Measurements from ENCODE around the gene IL16. TPM values are rescaled to one million over a fixed set of nuclear protein-coding genes. Genes with fewer than 3 reads are reported as not detected.

Gene IL16
- total RNA-seq, 2 donors from 2014 or later: 32.3 to 84.1 TPM

DNA sequence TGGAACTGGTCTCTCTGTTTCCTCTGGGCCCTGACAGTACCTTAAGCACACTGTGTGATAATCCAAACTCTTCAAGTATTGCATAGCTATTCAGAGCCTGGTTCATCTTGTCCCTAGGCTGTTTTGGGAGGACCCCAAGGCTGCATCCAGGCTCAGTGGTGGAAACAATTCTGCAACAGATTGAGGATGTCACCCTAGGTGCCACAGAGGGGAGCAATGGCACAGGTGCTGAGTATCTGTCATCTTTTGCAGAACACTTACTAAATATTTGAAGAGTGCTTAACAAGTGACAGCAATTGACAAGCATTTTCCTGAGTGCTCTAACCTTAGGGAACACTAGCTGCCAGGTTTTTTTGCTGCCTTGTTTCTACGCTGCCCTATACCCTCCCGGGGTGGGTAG, 99.5 kb downstream of the IL16 start:
- Mint-ChIP-seq H3K4me3 (peak overlapping the region; percentile 96), H3K27ac (peak overlapping the region; percentile 96 to 99), H3K4me1 (ENCODE audit: low read depth in 2 of 2) (peaks cover 83 to 93% of the 10 kb centered on the region in 2 donors), H3K27me3 (no peaks in the 10 kb centered on the region), H3K36me3 (peaks cover 6% of the 10 kb centered on the region), H3K9me3 (no peaks in the 10 kb centered on the region)
- ATAC-seq (no peak), DNase-seq (ENCODE audit: low spot score) (no peak)

DNA sequence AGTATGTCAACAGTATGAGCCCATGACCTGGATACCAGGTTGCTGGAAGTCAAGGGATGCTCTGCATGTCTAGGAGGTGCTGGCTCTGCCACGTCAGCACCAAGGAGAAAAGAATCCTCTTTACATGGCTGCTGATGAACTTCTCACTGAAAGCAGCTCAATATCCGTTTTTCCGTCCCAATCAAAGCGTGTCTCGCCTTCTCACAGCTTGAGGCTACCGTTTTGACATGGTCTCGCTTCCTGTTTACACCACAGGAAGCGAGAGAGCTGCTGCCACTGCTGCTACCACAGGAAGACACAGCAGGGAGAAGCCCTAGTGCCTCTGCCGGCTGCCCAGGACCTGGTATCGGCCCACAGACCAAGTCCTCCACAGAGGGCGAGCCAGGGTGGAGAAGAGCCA, 100.0 kb downstream of the IL16 start:
- ATAC-seq (peak; percentile 87), DNase-seq (ENCODE audit: low spot score) (peak; percentile 88)
- Mint-ChIP-seq H3K36me3 (peaks cover 6% of the 10 kb centered on the region), H3K27me3 (no peaks in the 10 kb centered on the region), H3K9me3 (no peaks in the 10 kb centered on the region), H3K27ac (peak overlapping the region; percentile 96 to 99), H3K4me3 (peak overlapping the region; percentile 96), H3K4me1 (ENCODE audit: low read depth in 2 of 2) (peaks cover 83 to 93% of the 10 kb centered on the region in 2 donors)

DNA sequence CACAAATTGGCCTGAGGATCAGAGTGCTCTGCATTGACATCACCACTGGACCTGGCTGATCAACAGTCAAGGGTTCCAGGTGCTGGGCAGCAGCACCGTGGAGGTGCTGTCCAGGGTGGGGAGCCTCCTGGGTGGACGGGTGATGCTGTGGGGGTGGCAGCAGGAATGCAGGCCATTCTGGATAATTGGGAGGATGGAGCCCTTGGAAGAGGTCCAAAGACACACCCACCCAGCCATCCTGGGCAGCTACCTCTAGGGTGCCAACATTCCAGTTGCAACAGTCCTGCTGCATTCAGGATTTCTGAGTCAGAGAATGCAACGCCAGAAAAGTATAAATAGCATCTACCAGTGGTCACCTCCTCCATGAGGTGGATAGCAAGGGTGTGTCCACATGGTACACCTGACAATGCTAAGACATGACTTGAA, 100.5 kb downstream of the IL16 start:
- DNase-seq (ENCODE audit: low spot score): peak; percentile 50
- Mint-ChIP-seq H3K9me3 (no peaks in the 10 kb centered on the region), H3K27ac (peak overlapping the region; percentile 96 to 99), H3K36me3 (peaks cover 8% of the 10 kb centered on the region), H3K4me3 (peak overlapping the region; percentile 96), H3K27me3 (no peaks in the 10 kb centered on the region), H3K4me1 (ENCODE audit: low read depth in 2 of 2) (peaks cover 85 to 94% of the 10 kb centered on the region in 2 donors)
- ATAC-seq: no peak

DNA sequence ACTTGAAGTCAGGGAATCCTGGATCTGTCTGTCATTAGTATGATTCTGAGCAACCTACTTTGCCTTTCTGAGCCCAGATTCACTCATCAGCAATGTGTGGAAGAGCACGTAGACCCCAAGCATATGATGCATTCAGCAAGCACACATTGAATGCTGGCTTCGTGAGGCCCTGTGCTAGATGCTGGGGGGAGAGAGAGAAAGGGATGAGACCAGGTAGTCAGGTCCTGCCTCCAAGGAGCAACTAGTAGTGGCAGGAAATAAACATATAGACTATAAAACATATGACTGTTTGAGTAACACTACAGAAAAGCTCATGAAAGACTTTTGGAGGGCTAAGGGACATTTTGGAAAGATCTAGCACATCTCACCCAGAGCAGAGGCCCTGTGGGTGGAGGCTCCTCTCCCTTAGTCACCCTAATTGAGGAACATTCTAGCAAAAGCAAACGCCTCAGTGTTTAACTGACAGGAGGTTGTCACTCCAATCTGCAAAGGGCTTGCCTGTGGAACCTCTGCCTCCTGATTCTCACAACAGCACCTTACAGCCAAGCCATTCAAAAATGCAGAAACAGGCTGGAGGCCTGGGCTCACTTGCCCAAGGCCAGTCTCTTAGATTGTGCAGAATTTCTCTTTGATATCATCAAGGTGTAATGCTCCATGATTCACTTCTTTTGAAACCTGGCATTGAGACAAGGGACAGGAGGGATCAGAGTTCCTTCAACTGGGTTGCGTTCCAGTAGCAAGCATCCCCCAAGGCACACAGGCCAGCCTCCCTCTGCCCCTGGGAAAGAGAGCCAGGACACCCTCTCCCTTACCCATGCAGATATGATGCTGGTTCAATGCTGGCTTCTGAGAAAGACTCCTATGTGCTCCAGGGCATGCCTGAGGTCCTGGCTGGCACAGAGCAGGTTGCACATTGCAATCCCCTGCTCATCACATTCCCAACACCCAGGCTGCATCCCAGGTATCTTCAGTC, 101.2 kb downstream of the IL16 start:
- H3K36me3 Mint-ChIP-seq: peaks cover 16% of the 10 kb centered on the region
- H3K27me3 Mint-ChIP-seq: no peaks in the 10 kb centered on the region
- H3K9me3 Mint-ChIP-seq: no peaks in the 10 kb centered on the region
- ATAC-seq (peak in 1 of 2 donors; percentile 4), DNase-seq (ENCODE audit: low spot score) (peak; percentile 60)
- H3K4me1 Mint-ChIP-seq (ENCODE audit: low read depth in 2 of 2): peaks cover 85 to 94% of the 10 kb centered on the region in 2 donors
- H3K4me3 Mint-ChIP-seq: peak overlapping the region; percentile 96
- peak overlapping the region; percentile 96 to 99 for H3K27ac Mint-ChIP-seq

DNA sequence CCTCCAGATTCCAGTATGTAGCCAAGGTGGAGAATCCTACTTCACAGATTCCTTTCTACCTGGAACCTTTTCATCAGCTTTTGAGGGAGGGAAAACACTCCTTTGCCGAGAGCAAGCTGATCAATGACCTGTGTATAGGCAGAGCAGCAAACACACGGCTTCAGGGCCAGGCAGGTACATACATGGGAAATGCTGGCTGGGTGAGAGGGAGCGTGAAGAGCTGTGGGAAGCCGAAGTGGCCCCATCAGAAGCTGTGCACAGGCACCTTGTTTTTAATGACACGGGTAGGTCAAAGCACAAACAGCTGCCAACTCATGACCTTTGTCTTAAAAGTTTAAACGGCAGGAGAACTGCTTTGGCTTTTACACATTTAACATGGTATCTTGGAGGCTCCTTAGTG, 101.9 kb downstream of the IL16 start:
- ATAC-seq: no peak
- Mint-ChIP-seq H3K9me3 (no peaks in the 10 kb centered on the region), H3K4me1 (ENCODE audit: low read depth in 2 of 2) (peaks cover 90 to 98% of the 10 kb centered on the region in 2 donors), H3K27me3 (no peaks in the 10 kb centered on the region), H3K4me3 (peak overlapping the region; percentile 96), H3K27ac (peak overlapping the region; percentile 96 to 99), H3K36me3 (peaks cover 23% of the 10 kb centered on the region)
- DNase-seq (ENCODE audit: low spot score): peak; percentile 53

DNA sequence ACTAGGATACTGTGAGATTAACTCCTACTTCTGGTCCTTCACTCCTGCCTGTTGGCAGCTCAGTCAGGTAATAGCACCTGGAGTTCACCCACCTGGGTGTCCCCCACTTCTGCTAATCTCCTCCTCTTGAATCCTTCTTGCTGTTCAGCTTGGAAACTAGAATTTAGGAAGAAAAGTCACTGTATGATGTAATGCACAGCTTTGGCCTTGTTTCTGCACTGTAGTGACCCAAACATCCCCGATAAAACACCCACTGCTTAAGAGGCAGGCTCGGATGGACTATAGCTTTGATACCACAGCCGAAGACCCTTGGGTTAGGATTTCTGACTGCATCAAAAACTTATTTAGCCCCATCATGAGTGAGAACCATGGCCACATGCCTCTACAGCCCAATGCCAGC, 102.5 kb downstream of the IL16 start:
- Mint-ChIP-seq H3K9me3 (no peaks in the 10 kb centered on the region), H3K36me3 (peaks cover 28% of the 10 kb centered on the region), H3K4me3 (peak overlapping the region; percentile 96), H3K4me1 (ENCODE audit: low read depth in 2 of 2) (peaks cover 90 to 98% of the 10 kb centered on the region in 2 donors), H3K27ac (peak overlapping the region; percentile 96 to 99), H3K27me3 (no peaks in the 10 kb centered on the region)
- no peak for ATAC-seq
- peak; percentile 20 for DNase-seq (ENCODE audit: low spot score)

DNA sequence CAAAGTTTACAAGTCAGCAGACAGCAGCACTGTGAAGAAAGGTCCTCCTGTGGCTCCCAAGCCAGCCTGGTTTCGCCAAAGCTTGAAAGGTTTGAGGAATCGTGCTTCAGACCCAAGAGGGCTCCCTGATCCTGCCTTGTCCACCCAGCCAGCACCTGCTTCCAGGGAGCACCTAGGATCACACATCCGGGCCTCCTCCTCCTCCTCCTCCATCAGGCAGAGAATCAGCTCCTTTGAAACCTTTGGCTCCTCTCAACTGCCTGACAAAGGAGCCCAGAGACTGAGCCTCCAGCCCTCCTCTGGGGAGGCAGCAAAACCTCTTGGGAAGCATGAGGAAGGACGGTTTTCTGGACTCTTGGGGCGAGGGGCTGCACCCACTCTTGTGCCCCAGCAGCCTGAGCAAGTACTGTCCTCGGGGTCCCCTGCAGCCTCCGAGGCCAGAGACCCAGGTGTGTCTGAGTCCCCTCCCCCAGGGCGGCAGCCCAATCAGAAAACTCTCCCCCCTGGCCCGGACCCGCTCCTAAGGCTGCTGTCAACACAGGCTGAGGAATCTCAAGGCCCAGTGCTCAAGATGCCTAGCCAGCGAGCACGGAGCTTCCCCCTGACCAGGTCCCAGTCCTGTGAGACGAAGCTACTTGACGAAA, 103.1 kb downstream of the IL16 start:
- peak overlapping the region; percentile 96 for H3K4me3 Mint-ChIP-seq
- H3K27me3 Mint-ChIP-seq: no peaks in the 10 kb centered on the region
- peaks cover 34% of the 10 kb centered on the region for H3K36me3 Mint-ChIP-seq
- H3K4me1 Mint-ChIP-seq (ENCODE audit: low read depth in 2 of 2): peaks cover 91 to 98% of the 10 kb centered on the region in 2 donors
- no peak for ATAC-seq
- H3K9me3 Mint-ChIP-seq: no peaks in the 10 kb centered on the region
- DNase-seq (ENCODE audit: low spot score): peak; percentile 38
- peak overlapping the region; percentile 96 to 99 for H3K27ac Mint-ChIP-seq

DNA sequence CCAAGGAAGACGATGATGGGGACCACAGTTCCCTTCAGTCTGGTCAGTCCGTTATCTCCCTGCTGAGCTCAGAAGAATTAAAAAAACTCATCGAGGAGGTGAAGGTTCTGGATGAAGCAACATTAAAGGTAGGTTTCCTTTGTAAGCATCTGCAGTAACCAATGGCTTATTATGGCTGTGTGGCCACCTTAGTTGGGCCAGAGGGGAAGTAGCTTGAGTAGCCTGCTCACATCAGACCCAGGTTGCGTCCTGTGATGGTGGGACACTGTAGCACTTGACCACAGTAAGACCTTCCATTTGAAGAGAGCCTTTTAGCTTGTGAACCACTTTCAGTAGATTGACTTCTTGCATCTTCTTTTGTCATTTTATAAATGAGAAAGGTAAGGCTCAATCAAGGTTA, 104.7 kb downstream of the IL16 start:
- no peaks in the 10 kb centered on the region for H3K9me3 Mint-ChIP-seq
- ATAC-seq: no peak
- peak overlapping the region; percentile 96 for H3K4me3 Mint-ChIP-seq
- H3K27me3 Mint-ChIP-seq: no peaks in the 10 kb centered on the region
- DNase-seq (ENCODE audit: low spot score): no peak
- H3K4me1 Mint-ChIP-seq (ENCODE audit: low read depth in 2 of 2): peaks cover 86% of the 10 kb centered on the region in 2 donors
- peaks cover 30% of the 10 kb centered on the region for H3K36me3 Mint-ChIP-seq
- H3K27ac Mint-ChIP-seq: peak overlapping the region; percentile 96 to 99

DNA sequence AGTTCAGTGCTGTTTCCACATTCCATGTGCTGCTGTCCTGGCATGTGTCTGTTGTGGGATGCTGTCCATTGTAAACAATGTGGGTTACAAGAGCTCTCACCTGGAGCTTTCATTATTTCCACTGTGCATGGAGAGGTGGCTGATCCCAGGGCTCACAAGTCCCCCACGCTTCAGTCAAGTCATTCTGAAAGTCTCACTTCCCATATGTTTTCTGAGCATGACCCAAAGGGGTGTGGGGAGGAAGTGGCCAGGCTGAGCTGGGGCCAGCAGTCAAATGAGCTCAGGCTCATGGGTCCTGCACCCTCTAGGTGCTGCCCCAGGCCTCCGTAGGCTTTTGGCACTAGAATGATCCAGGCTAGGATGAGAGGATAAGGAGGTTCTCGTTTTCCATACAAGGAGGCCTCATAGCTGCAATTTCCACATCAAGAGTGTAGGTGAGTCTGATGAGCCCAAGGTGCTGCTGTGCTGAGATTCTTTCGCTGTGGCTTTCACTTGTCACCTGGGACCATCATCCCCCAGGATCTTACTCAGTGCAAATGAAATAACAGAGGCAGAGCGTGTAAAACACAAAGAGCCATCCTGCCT, 105.2 kb downstream of the IL16 start:
- H3K36me3 Mint-ChIP-seq: peaks cover 30% of the 10 kb centered on the region
- DNase-seq (ENCODE audit: low spot score) (peak; percentile 78), ATAC-seq (peak; percentile 89 to 90)
- no peaks in the 10 kb centered on the region for H3K9me3 Mint-ChIP-seq
- peak overlapping the region; percentile 96 for H3K4me3 Mint-ChIP-seq
- peaks cover 80 to 84% of the 10 kb centered on the region in 2 donors for H3K4me1 Mint-ChIP-seq (ENCODE audit: low read depth in 2 of 2)
- H3K27me3 Mint-ChIP-seq: no peaks in the 10 kb centered on the region
- peak overlapping the region; percentile 96 to 99 for H3K27ac Mint-ChIP-seq

DNA sequence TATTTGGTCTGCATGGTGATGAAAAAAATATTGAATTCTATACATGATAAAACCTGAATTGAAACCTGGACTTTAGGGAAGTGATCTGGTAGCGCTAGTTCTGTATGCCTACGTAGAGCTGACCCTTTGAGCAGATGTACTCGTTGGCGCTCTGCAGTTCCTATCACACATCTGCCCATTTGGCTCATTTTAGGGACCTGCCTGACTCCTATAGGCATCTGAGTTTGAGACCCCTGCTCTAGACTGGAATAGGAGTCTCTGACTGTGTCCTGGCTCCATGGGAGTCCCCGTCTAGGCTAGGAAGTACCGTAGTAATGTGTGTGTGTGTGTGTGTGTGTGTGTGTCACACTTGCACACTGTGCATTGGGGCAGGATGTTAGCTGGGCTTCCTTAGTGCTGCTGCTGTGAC, 106.0 kb downstream of the IL16 start:
- Mint-ChIP-seq H3K4me3 (peak overlapping the region; percentile 96), H3K36me3 (peaks cover 30% of the 10 kb centered on the region), H3K4me1 (ENCODE audit: low read depth in 2 of 2) (peaks cover 72 to 84% of the 10 kb centered on the region in 2 donors), H3K9me3 (no peaks in the 10 kb centered on the region), H3K27ac (peak overlapping the region; percentile 96 to 99), H3K27me3 (no peaks in the 10 kb centered on the region)
- DNase-seq (ENCODE audit: low spot score) (no peak), ATAC-seq (no peak)

DNA sequence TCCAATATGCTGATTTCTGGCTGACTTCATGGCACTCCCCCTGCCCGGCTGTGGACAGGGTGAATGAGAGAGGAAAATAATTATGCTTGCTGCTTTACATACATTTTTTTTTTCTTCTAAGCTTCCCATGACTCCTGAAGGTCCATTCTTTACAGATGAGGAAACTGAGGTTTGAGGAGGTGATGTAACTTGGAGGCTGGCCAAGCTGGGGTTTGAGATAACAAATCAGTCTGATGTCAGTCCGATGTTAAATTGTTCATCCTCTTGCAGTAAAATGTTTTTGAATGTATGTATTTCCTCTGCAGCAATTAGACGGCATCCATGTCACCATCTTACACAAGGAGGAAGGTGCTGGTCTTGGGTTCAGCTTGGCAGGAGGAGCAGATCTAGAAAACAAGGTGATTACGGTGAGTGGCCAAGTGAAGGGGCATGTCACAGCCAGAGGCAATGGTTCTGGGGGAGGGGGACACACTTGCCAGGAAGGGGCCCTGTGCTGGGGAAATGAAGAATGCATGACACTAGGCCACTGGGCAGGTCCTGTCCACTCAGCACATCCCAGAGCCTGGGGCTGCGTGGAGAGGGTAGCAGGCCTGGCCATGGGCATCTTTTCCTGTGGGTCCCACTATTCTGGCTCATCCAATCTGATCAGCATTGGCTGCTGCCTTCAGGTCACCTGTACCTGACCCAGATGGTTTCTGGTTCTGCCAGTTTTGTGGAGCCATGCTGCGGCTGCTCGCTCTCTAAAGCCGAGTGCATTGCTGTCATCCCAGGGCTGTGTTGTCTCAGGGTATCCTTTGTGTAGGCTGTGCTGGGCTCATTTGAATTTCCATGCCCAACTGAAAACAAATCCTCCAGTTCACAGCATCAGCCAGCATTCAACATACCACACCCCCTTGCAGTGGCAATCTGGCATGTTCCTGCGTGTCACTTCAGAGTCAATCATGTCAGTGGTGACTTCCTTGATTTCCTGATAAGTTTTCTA, 106.9 kb downstream of the IL16 start:
- ATAC-seq: no peak

DNA sequence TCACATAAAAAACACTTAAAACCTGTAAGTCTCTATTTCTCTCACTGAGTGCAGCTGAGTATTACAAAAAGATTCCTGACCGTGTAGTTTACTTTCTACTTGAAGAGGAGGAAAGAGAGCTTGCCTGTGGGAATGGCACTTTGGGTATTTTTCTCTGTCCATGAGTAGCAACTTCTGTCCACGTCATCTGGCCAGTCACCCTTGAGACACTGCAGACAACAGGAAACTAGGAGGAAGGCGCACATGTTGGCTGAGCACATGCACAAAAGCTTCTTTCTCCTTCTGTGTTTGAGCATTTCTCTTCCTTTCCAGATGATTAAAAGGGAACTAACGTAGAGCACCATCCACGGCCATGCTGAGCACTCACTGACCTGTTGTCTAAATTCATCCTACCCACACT, 107.5 kb downstream of the IL16 start:
- DNase-seq (ENCODE audit: low spot score): no peak
- H3K9me3 Mint-ChIP-seq: no peaks in the 10 kb centered on the region
- H3K27me3 Mint-ChIP-seq: no peaks in the 10 kb centered on the region
- ATAC-seq: no peak
- peaks cover 60 to 74% of the 10 kb centered on the region in 2 donors for H3K4me1 Mint-ChIP-seq (ENCODE audit: low read depth in 2 of 2)
- H3K36me3 Mint-ChIP-seq: peaks cover 32% of the 10 kb centered on the region
- peak overlapping the region; percentile 96 to 99 for H3K27ac Mint-ChIP-seq
- peak overlapping the region; percentile 96 for H3K4me3 Mint-ChIP-seq

More for the DNA sequence above, 106.9 kb downstream of the IL16 start:
- no peaks in the 10 kb centered on the region for H3K9me3 Mint-ChIP-seq
- DNase-seq (ENCODE audit: low spot score): no peak
- peaks cover 30% of the 10 kb centered on the region for H3K36me3 Mint-ChIP-seq
- peak overlapping the region; percentile 96 to 99 for H3K27ac Mint-ChIP-seq
- H3K27me3 Mint-ChIP-seq: no peaks in the 10 kb centered on the region
- peak overlapping the region; percentile 96 for H3K4me3 Mint-ChIP-seq
- peaks cover 64 to 77% of the 10 kb centered on the region in 2 donors for H3K4me1 Mint-ChIP-seq (ENCODE audit: low read depth in 2 of 2)

DNA sequence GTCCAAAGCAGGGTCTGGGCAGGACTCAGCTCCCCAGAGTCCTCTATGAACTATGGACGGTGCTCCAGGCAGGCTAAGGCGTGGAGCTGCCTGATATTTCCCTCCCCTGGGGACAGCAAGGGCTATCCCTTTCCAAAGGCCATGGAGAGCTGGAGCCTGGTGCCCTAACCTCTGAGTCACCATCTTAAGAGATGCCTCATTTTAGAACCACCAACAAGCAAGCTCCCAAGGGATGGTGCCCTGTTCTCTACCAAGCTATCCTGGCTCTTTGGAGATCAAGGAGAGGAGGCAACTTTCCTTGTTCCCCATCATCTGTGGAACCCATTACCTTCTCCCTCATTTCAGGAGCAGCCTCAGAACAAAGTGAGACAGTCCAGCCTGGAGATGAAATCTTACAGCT, 111.6 kb downstream of the IL16 start:
- peak overlapping the region in 1 of 2 donors; percentile 96 for H3K27ac Mint-ChIP-seq
- ATAC-seq (no peak), DNase-seq (ENCODE audit: low spot score) (no peak)
- H3K36me3 Mint-ChIP-seq: peaks cover 29% of the 10 kb centered on the region
- H3K4me1 Mint-ChIP-seq (ENCODE audit: low read depth in 2 of 2): peaks cover 50 to 64% of the 10 kb centered on the region in 2 donors
- no peak overlapping the region for H3K4me3 Mint-ChIP-seq
- no peaks in the 10 kb centered on the region for H3K9me3 Mint-ChIP-seq
- no peaks in the 10 kb centered on the region for H3K27me3 Mint-ChIP-seq

Measured in natural killer cell treated with Interleukin-12 subunit alpha and Interleukin-12 subunit beta and Interleukin-15 and Interleukin-18, amount 100 ng/mL, for 72 hours (primary cell).